Colonic mucosa (tissue), 4 donors: ENCODE measurements around the gene TNFRSF6B. TPM values are rescaled to one million over a fixed set of nuclear protein-coding genes. Genes with fewer than 3 reads are reported as not detected.

Source experiments
- DNase-seq: peaks from one replicate; pipeline ENCODE4 v3.0.0-alpha.2; 2020
- H3K27ac ChIP-seq: fragments of 200-600 bp; one replicate; pipeline ENCODE4 v1.8.0; 2021
- H3K27me3 ChIP-seq: fragments of 200-600 bp; one replicate; pipeline ENCODE4 v1.8.0; 2021
- H3K36me3 ChIP-seq: fragments of 200-600 bp; one replicate; pipeline ENCODE4 v1.8.0; 2021
- H3K4me1 ChIP-seq: fragments of 200-600 bp; one replicate; pipeline ENCODE4 v1.8.0; 2021; ENCODE audit warnings: mild to moderate bottlenecking
- H3K4me3 ChIP-seq: fragments of 200-600 bp; one replicate; pipeline ENCODE4 v1.8.0; 2021
- H3K9ac ChIP-seq, 2 donors: one replicate each; pipeline ENCODE4 v1.7.0; 2013; ENCODE audit warnings: control low read depth in 2 of 2, low read depth in 2 of 2, low read length in 2 of 2
- H3K9me3 ChIP-seq: fragments of 200-600 bp; one replicate; pipeline ENCODE4 v1.8.0; 2021
- intact Hi-C: fragments of 100-400 bp; cut with DNase I; formaldehyde crosslinking; loops from one replicate; pipeline ENCODE4 v1.14.1; 2022
- total RNA-seq, 2 donors: library from RNA; stranded (reverse); fragmentation: NEBNext Ultra II Directional in 1 of 2; extraction: Animal tissue kit (Norgen Biotek cat#: 25700) in 1 of 2; gene quantifications; one replicate each; pipeline ENCODE4 v1.2.1, GENCODE V29; 2021
- TF ChIP-seq, protein P1 (sequence below): fragments of 200-600 bp; IDR thresholded peaks from one replicate; pipeline ENCODE4 v1.8.0; 2022; ENCODE audit warnings: antibody characterized with exemption, mild to moderate bottlenecking
- donor health status: healthy.
- donor health status: DM: no; HTN: no; CAD: no.
- donor health status: DM: no; HTN: no; CAD: no.

Gene TNFRSF6B
- total RNA-seq, 2 donors from 2014 or later, result 7.5 TPM; not detected in 1

DNA sequence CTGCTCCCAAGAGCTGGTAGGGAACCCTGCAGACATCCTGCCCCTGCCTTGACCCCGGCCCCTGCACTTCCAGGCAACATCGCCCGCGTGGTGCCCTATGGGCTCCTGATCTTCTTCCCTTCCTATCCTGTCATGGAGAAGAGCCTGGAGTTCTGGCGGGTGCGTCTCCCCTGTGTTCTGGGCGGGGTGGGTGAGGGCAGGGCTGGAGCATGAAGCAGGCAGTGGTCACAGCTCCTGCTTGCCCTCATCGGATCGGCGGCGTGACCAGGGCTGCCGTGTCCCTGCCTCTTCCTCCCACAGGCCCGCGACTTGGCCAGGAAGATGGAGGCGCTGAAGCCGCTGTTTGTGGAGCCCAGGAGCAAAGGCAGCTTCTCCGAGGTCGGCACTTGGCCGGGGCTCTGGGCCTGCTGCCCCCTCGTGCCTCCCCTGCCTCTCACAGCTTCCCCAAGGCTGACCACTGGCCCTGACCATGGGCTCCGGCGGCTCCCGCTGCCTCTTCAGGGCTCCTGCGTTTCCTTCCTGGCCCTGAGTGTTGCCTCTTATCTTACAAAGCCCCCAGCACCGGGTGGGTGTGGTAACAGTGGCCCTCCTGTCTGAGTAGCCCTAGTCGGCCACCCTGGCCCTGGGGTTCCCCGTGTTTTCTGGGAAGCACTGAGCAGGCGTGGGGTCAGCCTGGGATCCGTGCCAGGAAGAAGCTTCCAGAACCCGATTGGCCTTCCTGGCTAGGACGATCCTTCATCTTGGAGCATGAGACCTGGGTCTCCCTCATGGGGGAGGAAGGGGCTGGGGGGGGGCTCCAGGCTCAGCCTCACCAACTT, 8.0 kb upstream of the TNFRSF6B start:
- intact Hi-C loops, result no loop called here
- DNase-seq, result no peak
- Histone ChIP-seq H3K36me3 (no peaks in the 10 kb centered on the region), H3K9me3 (no peaks in the 10 kb centered on the region), H3K4me3 (no peak overlapping the region), H3K9ac (peak overlapping the region in 1 of 2 donors; percentile 41), H3K27me3 (no peaks in the 10 kb centered on the region), H3K27ac (peak overlapping the region; percentile 82), H3K4me1 (peaks cover 33% of the 10 kb centered on the region)
- TF ChIP-seq, protein P1, sequence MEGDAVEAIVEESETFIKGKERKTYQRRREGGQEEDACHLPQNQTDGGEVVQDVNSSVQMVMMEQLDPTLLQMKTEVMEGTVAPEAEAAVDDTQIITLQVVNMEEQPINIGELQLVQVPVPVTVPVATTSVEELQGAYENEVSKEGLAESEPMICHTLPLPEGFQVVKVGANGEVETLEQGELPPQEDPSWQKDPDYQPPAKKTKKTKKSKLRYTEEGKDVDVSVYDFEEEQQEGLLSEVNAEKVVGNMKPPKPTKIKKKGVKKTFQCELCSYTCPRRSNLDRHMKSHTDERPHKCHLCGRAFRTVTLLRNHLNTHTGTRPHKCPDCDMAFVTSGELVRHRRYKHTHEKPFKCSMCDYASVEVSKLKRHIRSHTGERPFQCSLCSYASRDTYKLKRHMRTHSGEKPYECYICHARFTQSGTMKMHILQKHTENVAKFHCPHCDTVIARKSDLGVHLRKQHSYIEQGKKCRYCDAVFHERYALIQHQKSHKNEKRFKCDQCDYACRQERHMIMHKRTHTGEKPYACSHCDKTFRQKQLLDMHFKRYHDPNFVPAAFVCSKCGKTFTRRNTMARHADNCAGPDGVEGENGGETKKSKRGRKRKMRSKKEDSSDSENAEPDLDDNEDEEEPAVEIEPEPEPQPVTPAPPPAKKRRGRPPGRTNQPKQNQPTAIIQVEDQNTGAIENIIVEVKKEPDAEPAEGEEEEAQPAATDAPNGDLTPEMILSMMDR, result no peak

DNA sequence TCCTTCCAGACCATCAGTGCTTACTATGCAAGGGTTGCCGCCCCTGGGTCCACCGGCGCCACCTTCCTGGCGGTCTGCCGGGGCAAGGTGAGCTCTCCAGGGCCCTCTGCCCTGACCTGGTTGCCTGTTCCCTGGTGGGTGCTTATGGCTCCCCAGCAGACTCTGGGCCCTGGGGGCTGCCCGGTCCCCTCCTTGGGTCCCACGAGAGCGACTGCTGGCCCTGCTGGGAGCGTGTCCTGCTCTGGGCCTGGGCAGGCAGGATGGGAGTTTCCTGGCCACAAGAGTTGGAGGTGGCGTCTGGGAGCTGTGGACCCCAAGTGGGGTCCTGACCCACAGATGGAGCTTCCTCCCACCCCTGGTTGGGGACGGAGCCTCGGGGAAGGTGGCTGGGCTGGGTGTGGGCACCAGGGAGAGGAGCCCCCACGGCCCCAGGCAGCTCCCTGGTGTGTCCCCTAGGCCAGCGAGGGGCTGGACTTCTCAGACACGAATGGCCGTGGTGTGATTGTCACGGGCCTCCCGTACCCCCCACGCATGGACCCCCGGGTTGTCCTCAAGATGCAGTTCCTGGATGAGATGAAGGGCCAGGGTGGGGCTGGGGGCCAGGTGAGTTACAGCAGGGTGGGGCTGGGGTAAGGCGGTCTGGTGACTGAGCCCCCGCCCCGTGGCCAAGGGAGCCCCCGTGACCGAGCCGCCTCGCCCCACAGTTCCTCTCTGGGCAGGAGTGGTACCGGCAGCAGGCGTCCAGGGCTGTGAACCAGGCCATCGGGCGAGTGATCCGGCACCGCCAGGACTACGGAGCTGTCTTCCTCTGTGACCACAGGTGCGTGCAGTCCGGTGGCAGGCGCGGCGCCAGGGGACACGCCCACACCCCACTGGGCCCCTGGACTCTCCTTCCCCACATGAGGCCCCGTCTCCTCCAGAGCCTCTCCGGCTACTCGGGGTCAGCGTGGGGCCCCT, 7.1 kb upstream of the TNFRSF6B start:
- Histone ChIP-seq H3K4me3 (peak overlapping the region; percentile 26), H3K36me3 (no peaks in the 10 kb centered on the region), H3K9me3 (no peaks in the 10 kb centered on the region), H3K4me1 (peaks cover 33% of the 10 kb centered on the region), H3K9ac (peak overlapping the region in 1 of 2 donors; percentile 12), H3K27me3 (no peaks in the 10 kb centered on the region), H3K27ac (peak overlapping the region; percentile 83)
- TF ChIP-seq, protein P1, result no peak
- intact Hi-C loops, result no loop called here
- DNase-seq, result no peak

DNA sequence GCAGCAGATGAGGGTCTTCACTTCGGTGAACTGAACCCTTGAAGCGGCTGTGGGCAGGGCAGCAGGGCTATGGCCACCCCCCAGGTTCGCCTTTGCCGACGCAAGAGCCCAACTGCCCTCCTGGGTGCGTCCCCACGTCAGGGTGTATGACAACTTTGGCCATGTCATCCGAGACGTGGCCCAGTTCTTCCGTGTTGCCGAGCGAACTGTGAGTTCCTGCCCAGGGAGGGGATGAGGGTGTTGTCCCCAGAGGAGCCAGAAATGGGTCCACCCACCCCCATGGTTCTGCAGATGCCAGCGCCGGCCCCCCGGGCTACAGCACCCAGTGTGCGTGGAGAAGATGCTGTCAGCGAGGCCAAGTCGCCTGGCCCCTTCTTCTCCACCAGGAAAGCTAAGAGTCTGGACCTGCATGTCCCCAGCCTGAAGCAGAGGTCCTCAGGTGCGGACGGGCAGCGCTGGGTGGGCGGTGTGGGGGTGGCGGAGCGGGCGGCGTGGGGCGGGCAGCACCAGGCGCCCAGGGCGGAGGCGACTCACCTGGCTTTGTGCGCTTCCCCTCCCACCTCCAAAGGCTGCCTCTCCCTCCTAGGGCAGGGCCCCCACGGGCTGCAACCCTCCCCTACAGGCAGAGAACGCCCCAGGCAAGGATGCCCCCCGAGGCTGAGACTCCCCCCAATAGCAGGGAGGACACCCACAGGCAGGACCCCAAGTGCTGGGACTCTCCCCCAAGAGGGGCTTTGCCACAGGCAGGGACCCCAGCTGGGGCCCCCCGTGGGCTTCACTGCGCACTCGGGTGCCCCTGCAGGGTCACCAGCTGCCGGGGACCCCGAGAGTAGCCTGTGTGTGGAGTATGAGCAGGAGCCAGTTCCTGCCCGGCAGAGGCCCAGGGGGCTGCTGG, 6.2 kb upstream of the TNFRSF6B start:
- Histone ChIP-seq H3K9ac (peak overlapping the region; percentile 12 to 31), H3K27ac (peak overlapping the region; percentile 83), H3K4me1 (peaks cover 33% of the 10 kb centered on the region), H3K36me3 (no peaks in the 10 kb centered on the region), H3K27me3 (no peaks in the 10 kb centered on the region), H3K4me3 (peak overlapping the region; percentile 26), H3K9me3 (no peaks in the 10 kb centered on the region)
- TF ChIP-seq, protein P1, result no peak
- DNase-seq, result no peak
- intact Hi-C loops, result no loop called here

DNA sequence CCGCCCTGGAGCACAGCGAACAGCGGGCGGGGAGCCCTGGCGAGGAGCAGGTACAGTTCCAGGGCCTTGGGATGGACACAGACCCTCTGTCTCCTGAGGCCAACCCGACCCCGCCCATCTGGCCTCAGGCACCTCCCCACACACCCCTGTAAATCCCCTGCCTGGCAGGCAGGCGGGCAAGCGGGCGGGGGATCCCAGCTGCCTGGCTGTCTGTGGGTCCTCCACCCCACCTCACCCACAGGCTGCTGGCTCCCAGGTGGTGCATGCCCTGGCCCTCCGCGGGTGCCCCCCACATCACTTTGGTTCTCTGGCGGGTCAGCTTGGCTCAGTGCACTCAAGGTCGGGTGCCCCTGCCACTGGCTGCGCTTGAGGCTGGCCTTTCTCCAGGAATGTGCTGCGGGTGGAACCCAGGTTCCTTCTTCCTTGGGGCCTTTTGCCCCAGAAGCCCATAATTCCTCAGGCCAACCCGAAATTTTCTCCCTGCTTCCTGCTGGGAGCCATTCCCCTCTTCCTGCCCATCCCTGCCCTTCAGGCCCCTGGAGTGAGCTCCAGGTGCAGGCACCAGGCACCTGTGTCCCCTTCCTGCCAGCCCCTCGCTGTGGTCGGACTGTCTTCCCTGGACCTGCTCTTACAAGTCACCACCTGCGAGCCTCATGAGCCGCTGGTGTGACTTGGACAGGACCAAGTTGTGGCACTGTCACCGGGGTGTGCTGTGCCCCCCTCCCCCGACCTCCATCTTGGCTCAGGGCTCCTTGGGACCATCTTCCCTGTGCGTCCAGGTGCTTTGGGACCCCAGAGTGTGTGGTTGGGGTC, 5.3 kb upstream of the TNFRSF6B start:
- Histone ChIP-seq H3K9ac (peak overlapping the region in 1 of 2 donors; percentile 50), H3K36me3 (no peaks in the 10 kb centered on the region), H3K27me3 (no peaks in the 10 kb centered on the region), H3K27ac (peak overlapping the region; percentile 83), H3K4me1 (peaks cover 36% of the 10 kb centered on the region), H3K9me3 (no peaks in the 10 kb centered on the region), H3K4me3 (peak overlapping the region; percentile 26)
- intact Hi-C loops, result no loop called here
- TF ChIP-seq, protein P1, result no peak
- DNase-seq, result peak; percentile 59
